ENCODE results near the gene FAM47B. TPM values are rescaled to one million over a fixed set of nuclear protein-coding genes. Genes with fewer than 3 reads are reported as not detected.

Gene FAM47B
- total RNA-seq (ENCODE audit: low replicate concordance) = not detected in 2 replicates

GRCh38 chrX:34942496-34942895, at the start of gene FAM47B:
TSS of gene FAM47B (plus strand) at chrX:34942796. CDS start at chrX:34942832, 36 bp downstream.
- TF ChIP-seq CTCF (IDR thresholded peaks at IDR 0.05; ENCODE audit: insufficient read depth, low read length) = no peak
- H3K4me3 ChIP-seq (ENCODE audit: low read depth, low read length) = no peak within 1 kb of the TSS
- no peak for DNase-seq (ENCODE audit: low read depth)

- DNase-seq (ENCODE audit: low read depth) = peak; percentile 33
- no peak overlapping the region for H3K4me3 ChIP-seq (ENCODE audit: low read depth, low read length)
- TF ChIP-seq CTCF (IDR thresholded peaks at IDR 0.05; ENCODE audit: insufficient read depth, low read length) = peak; percentile 31
These were observed 48.9 kb upstream of the FAM47B start for GRCh38 chrX:34893741-34894140.

- no peak overlapping the region for H3K4me3 ChIP-seq (ENCODE audit: low read depth, low read length)
- no peak for TF ChIP-seq CTCF (IDR thresholded peaks at IDR 0.05; ENCODE audit: insufficient read depth, low read length)
- DNase-seq (ENCODE audit: low read depth) = peak; percentile 82
These were observed 41.9 kb upstream of the FAM47B start for GRCh38 chrX:34900691-34901090.

- H3K4me3 ChIP-seq (ENCODE audit: low read depth, low read length) = no peak overlapping the region
- TF ChIP-seq CTCF (IDR thresholded peaks at IDR 0.05; ENCODE audit: insufficient read depth, low read length) = no peak
- DNase-seq (ENCODE audit: low read depth) = peak; percentile 52
These were observed 40.8 kb upstream of the FAM47B start for GRCh38 chrX:34901761-34902160.

GRCh38 chrX:34903316-34903715, 39.3 kb upstream of the FAM47B start:
- TF ChIP-seq CTCF (IDR thresholded peaks at IDR 0.05; ENCODE audit: insufficient read depth, low read length) = no peak
- no peak overlapping the region for H3K4me3 ChIP-seq (ENCODE audit: low read depth, low read length)
- DNase-seq (ENCODE audit: low read depth) = no peak

GRCh38 chrX:34909151-34909550, 33.4 kb upstream of the FAM47B start:
- TF ChIP-seq CTCF (IDR thresholded peaks at IDR 0.05; ENCODE audit: insufficient read depth, low read length) = no peak
- no peak overlapping the region for H3K4me3 ChIP-seq (ENCODE audit: low read depth, low read length)
- DNase-seq (ENCODE audit: low read depth) = peak; percentile 48
